HAP-1 (cell line): Measurements from ENCODE around the gene CCDC61.
A peak's percentile ranks its signal among the peaks of the same experiment; 100 is the strongest.

Experiments used
- DNase-seq, 2 experiments: peaks; one replicate each; pipeline ENCODE4 v3.0.0-alpha.2; 2016 to 2020; ENCODE audit warnings: low spot score in 2 of 2
- H3K27me3 ChIP-seq: fragments of 250-450 bp; sonication (Bioruptor Pico); 2 replicates; pipeline ENCODE4 v1.5.1; 2020; ENCODE audit warnings: low read depth, mild to moderate bottlenecking, moderate library complexity
- H3K36me3 ChIP-seq: fragments of 250-450 bp; sonication (Bioruptor Pico); replicated peaks from 2 replicates; pipeline ENCODE4 v1.5.1; 2020; ENCODE audit warnings: mild to moderate bottlenecking
- H3K4me1 ChIP-seq: fragments of 250-450 bp; sonication (Bioruptor Pico); 2 replicates; pipeline ENCODE4 v1.5.1; 2020; ENCODE audit warnings: mild to moderate bottlenecking
- H3K4me3 ChIP-seq: fragments of 250-450 bp; sonication (Bioruptor Pico); 2 replicates; pipeline ENCODE4 v1.5.1; 2020; ENCODE audit warnings: mild to moderate bottlenecking, moderate library complexity
- H3K9me3 ChIP-seq: fragments of 250-450 bp; sonication (Bioruptor Pico); 2 replicates; pipeline ENCODE4 v1.5.1; 2020; ENCODE audit warnings: mild to moderate bottlenecking, moderate library complexity
- in situ Hi-C: fragments of 300-500 bp; cut with MboI; formaldehyde crosslinking; loops from 3 replicates; pipeline ENCODE4 v1.14.3; 2020; ENCODE audit warnings: low sequenced_read_pairs, inconsistent platforms, mixed read lengths

CCDC61 gene

GRCh38 chr19:46015687-46016425 lies 20.6 kb downstream of the CCDC61 start:
- Histone ChIP-seq H3K27me3 (no peaks in the 10 kb centered on the region), H3K4me3 (no peak overlapping the region), H3K4me1 (no peaks in the 10 kb centered on the region; the same call in 1 of the 2 replicates), H3K36me3 (peaks cover 15% of the 10 kb centered on the region), H3K9me3 (no peaks in the 10 kb centered on the region)
- in situ Hi-C loops = no loop called here
- DNase-seq = no peak

GRCh38 chr19:46016426-46017094 lies 21.3 kb downstream of the CCDC61 start:
- no peaks in the 10 kb centered on the region for H3K27me3 ChIP-seq
- in situ Hi-C loops = no loop called here
- H3K4me3 ChIP-seq = no peak overlapping the region

GRCh38 chr19:46017095-46017429 lies 21.8 kb downstream of the CCDC61 start:
- in situ Hi-C loops = no loop called here
- H3K4me1 ChIP-seq = no peaks in the 10 kb centered on the region; the same call in 1 of the 2 replicates

More at GRCh38 chr19:46016426-46017094, 21.3 kb downstream of the CCDC61 start:
- Histone ChIP-seq H3K9me3 (no peaks in the 10 kb centered on the region), H3K36me3 (peaks cover 15% of the 10 kb centered on the region), H3K4me1 (no peaks in the 10 kb centered on the region; the same call in 1 of the 2 replicates)
- peak; percentile 70 to 89 for DNase-seq

GRCh38 chr19:46017874-46018675 lies 22.8 kb downstream of the CCDC61 start:
- peaks cover 15% of the 10 kb centered on the region for H3K36me3 ChIP-seq
- DNase-seq = no peak
- H3K4me3 ChIP-seq = no peak overlapping the region
- H3K4me1 ChIP-seq = no peaks in the 10 kb centered on the region; the same call in 1 of the 2 replicates
- no peaks in the 10 kb centered on the region for H3K9me3 ChIP-seq
- in situ Hi-C loops = no loop called here
- H3K27me3 ChIP-seq = no peaks in the 10 kb centered on the region

More at GRCh38 chr19:46017095-46017429, 21.8 kb downstream of the CCDC61 start:
- no peaks in the 10 kb centered on the region for H3K27me3 ChIP-seq
- H3K36me3 ChIP-seq = peaks cover 15% of the 10 kb centered on the region
- H3K9me3 ChIP-seq = no peaks in the 10 kb centered on the region
- no peak overlapping the region for H3K4me3 ChIP-seq
- no peak for DNase-seq

- no peaks in the 10 kb centered on the region; the same call in 1 of the 2 replicates for H3K4me1 ChIP-seq
- DNase-seq = no peak
- H3K36me3 ChIP-seq = peaks cover 15% of the 10 kb centered on the region
- no peaks in the 10 kb centered on the region for H3K27me3 ChIP-seq
- in situ Hi-C loops = no loop called here
- H3K9me3 ChIP-seq = no peaks in the 10 kb centered on the region
- H3K4me3 ChIP-seq = no peak overlapping the region
Observed at GRCh38 chr19:46018729-46019251, 23.5 kb downstream of the CCDC61 start.

- DNase-seq = no peak
- peaks cover 15% of the 10 kb centered on the region for H3K36me3 ChIP-seq
- no peaks in the 10 kb centered on the region for H3K27me3 ChIP-seq
- H3K4me3 ChIP-seq = no peak overlapping the region
- in situ Hi-C loops = no loop called here
- no peaks in the 10 kb centered on the region; the same call in 1 of the 2 replicates for H3K4me1 ChIP-seq
- H3K9me3 ChIP-seq = no peaks in the 10 kb centered on the region
Observed at GRCh38 chr19:46019270-46019669, 24.0 kb downstream of the CCDC61 start.

- DNase-seq = no peak
- Histone ChIP-seq H3K4me1 (no peaks in the 10 kb centered on the region; the same call in 1 of the 2 replicates), H3K9me3 (no peaks in the 10 kb centered on the region), H3K27me3 (no peaks in the 10 kb centered on the region), H3K4me3 (no peak overlapping the region), H3K36me3 (peaks cover 15% of the 10 kb centered on the region)
- in situ Hi-C loops = no loop called here
Observed at GRCh38 chr19:46020819-46021125, 25.5 kb downstream of the CCDC61 start.

- H3K36me3 ChIP-seq = peaks cover 15% of the 10 kb centered on the region
- H3K9me3 ChIP-seq = no peaks in the 10 kb centered on the region
- no peaks in the 10 kb centered on the region for H3K4me1 ChIP-seq
- H3K27me3 ChIP-seq = no peaks in the 10 kb centered on the region
- no peak overlapping the region for H3K4me3 ChIP-seq
- in situ Hi-C loops = no loop called here
- DNase-seq = peak in 1 of 2 experiments; percentile 32
Observed at GRCh38 chr19:46021531-46022041, 26.3 kb downstream of the CCDC61 start.

- DNase-seq = no peak
- Histone ChIP-seq H3K27me3 (no peaks in the 10 kb centered on the region), H3K4me1 (no peaks in the 10 kb centered on the region), H3K4me3 (no peak overlapping the region), H3K9me3 (no peaks in the 10 kb centered on the region), H3K36me3 (peaks cover 13% of the 10 kb centered on the region)
- in situ Hi-C loops = no loop called here
Observed at GRCh38 chr19:46022061-46022430, 26.8 kb downstream of the CCDC61 start.

GRCh38 chr19:46022431-46023310 lies 27.4 kb downstream of the CCDC61 start, which contains the start of gene PGLYRP1:
Gene PGLYRP1 (minus strand): TSS chr19:46023053. CDS start chr19:46023021, 32 bp downstream.
- in situ Hi-C loops = no loop called here

GRCh38 chr19:46023311-46023779 lies 28.1 kb downstream of the CCDC61 start:
- Histone ChIP-seq H3K27me3 (no peaks in the 10 kb centered on the region), H3K36me3 (peaks cover under 1% of the 10 kb centered on the region; the same call in 1 of the 2 replicates), H3K4me3 (no peak overlapping the region), H3K9me3 (no peaks in the 10 kb centered on the region), H3K4me1 (no peaks in the 10 kb centered on the region)
- DNase-seq = no peak
- in situ Hi-C loops = no loop called here

More at GRCh38 chr19:46022431-46023310, 27.4 kb downstream of the CCDC61 start, which contains the start of gene PGLYRP1:
- DNase-seq = no peak
- H3K4me3 ChIP-seq = no peak within 1 kb of the TSS
- peaks cover 7% of the 10 kb centered on the region; the same call in 1 of the 2 replicates for H3K36me3 ChIP-seq
- no peaks in the 10 kb centered on the region for H3K27me3 ChIP-seq
- H3K4me1 ChIP-seq = no peaks in the 10 kb centered on the region
- no peaks in the 10 kb centered on the region for H3K9me3 ChIP-seq

- Histone ChIP-seq H3K36me3 (no peaks in the 10 kb centered on the region), H3K4me3 (no peak overlapping the region), H3K27me3 (no peaks in the 10 kb centered on the region), H3K9me3 (no peaks in the 10 kb centered on the region), H3K4me1 (no peaks in the 10 kb centered on the region)
- no peak for DNase-seq
- in situ Hi-C loops = loop anchor here (5.0 kb wide), 2 partner anchors 51 to 236 kb away; no protein-coding TSS in a partner anchor
Observed at GRCh38 chr19:46025835-46026234, 30.6 kb downstream of the CCDC61 start.
